ENCODE data around the gene UPK2.

The UPK2 gene

DNA sequence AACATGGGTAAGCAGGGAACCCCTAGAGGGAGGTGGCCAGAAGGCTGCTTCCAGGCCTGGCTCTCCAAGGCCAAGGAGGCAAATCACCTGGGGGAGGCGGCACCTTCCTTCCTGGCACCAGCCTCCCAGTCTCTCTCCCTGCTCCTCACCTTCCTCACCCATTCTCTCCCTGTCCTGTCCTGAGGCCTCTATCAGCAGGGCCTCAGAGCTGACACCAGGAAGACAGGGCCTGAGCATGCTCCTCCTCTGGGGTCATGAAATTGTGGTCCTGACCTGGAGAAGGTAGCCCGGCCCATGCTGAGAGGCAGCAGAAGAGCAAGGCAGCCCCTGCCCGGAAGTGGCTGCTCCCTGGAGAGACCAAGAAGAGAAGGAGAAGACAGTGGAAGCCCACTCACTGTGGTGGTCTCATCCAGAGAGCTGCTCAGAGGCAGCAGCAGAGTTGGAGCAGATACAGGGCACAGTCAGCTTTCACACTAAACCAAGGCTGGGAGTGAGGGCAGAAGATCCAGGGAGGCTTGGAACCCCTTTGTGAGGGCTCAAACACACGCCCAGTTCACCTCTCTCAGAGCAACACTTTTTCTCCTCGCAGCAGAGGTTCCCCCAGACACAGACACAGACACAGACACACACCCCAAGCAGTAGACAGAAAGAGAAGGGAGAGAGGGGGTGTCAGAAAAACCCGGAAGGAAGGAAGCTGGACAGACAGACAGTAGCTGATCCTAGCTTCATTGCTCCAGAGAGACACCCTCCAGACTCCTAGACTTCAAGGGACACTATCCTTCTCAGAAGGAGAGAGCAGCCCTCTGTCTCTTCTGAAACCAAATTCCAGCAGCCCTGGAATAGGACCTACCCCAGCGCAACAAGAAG lies 32.1 kb upstream of the UPK2 start:
- TF ChIP-seq, protein P1, sequence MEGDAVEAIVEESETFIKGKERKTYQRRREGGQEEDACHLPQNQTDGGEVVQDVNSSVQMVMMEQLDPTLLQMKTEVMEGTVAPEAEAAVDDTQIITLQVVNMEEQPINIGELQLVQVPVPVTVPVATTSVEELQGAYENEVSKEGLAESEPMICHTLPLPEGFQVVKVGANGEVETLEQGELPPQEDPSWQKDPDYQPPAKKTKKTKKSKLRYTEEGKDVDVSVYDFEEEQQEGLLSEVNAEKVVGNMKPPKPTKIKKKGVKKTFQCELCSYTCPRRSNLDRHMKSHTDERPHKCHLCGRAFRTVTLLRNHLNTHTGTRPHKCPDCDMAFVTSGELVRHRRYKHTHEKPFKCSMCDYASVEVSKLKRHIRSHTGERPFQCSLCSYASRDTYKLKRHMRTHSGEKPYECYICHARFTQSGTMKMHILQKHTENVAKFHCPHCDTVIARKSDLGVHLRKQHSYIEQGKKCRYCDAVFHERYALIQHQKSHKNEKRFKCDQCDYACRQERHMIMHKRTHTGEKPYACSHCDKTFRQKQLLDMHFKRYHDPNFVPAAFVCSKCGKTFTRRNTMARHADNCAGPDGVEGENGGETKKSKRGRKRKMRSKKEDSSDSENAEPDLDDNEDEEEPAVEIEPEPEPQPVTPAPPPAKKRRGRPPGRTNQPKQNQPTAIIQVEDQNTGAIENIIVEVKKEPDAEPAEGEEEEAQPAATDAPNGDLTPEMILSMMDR (IDR thresholded peaks at IDR 0.05; ENCODE audit: borderline replicate concordance, insufficient read depth, low read depth, low read length), result no peak
- H3K4me3 ChIP-seq (ENCODE audit: low read depth, low read length), result peak overlapping the region; percentile 76

GRCh38 chr11:118924591-118925585 lies 31.2 kb upstream of the UPK2 start:
- peak overlapping the region; percentile 76 for H3K4me3 ChIP-seq (ENCODE audit: low read depth, low read length)
- TF ChIP-seq, protein P1 (IDR thresholded peaks at IDR 0.05; ENCODE audit: borderline replicate concordance, insufficient read depth, low read depth, low read length), result no peak

DNA sequence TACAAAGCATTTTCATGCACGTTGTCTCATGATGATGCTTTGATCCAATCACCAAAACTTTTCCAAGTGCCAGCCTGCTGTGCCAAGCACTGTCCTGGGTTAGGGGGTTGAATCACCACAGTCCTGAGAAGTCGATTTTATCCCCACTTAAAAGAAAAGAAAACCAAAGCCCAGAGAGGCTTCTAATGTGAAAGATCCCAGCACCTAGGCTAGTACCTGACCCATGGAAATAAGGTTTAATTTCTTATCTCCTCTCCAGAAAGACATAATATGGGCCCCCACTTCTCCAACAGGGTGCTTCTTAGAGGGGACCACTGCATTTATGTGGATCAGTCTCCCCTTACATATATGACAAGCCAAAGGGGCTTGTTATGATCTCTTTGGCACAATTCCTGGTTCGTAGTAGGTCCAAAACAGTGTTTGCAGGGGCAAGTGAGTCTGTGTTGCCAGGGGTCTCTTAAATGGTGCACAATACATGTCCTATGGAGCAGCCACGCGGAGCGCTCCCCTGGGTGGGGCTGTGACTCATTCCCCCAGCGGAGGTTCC lies 28.5 kb upstream of the UPK2 start:
- no peak overlapping the region for H3K4me3 ChIP-seq (ENCODE audit: low read depth, low read length)
- TF ChIP-seq, protein P1 (IDR thresholded peaks at IDR 0.05; ENCODE audit: borderline replicate concordance, insufficient read depth, low read depth, low read length), result no peak

- peak overlapping the region; percentile 56 for H3K4me3 ChIP-seq (ENCODE audit: low read depth, low read length)
- TF ChIP-seq, protein P1 (IDR thresholded peaks at IDR 0.05; ENCODE audit: borderline replicate concordance, insufficient read depth, low read depth, low read length), result peak; percentile 97
Measured at GRCh38 chr11:118928101-118928869, 27.8 kb upstream of the UPK2 start.

DNA sequence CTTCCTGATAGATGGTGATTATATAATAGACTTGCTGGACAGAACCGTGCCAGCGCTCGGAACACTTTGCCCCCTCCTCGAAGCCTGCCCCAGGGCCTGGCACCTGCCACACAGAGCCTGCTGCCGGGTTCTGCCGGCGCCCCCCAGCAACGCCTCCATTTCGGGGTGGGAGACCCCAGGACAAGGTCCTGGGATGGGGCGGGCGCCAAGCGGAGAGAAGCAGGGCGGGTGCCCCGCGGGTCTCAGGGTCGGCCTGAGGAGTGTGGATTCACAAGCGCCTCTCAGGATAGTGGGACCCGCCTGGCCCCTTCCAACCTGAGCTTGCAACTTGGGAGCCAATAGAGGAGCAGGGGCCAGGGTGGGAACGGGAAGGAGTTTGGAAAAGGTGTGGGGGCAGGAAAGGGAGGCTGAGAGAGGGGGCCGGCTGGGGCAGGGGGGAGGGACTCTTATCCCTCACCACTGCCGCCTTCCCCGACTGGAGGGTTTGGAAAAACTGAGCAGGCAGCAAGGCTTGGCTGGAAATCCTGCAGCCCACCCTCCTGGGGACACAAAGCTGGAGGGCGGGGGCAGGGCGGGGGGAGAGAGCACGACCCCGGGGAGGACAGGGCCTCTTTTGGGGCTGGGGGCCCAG lies 27.1 kb upstream of the UPK2 start:
- H3K4me3 ChIP-seq (ENCODE audit: low read depth, low read length), result peak overlapping the region; percentile 56
- TF ChIP-seq, protein P1 (IDR thresholded peaks at IDR 0.05; ENCODE audit: borderline replicate concordance, insufficient read depth, low read depth, low read length), result no peak

Data from GM12875 (cell line).